ENCODE measurements around the gene SMCO2. TPM values are rescaled to one million over a fixed set of nuclear protein-coding genes. Genes with fewer than 3 reads are reported as not detected.

Gene SMCO2
- total RNA-seq, 1 donor from 2014 or later = not detected

- H3K36me3 ChIP-seq = no peaks in the 10 kb centered on the region
- H3K9me3 ChIP-seq = no peaks in the 10 kb centered on the region
- no peak overlapping the region for H3K4me3 ChIP-seq
- no peak for DNase-seq (ENCODE audit: low spot score in 2 of 2)
- H3K27ac ChIP-seq = peak overlapping the region in 1 of 2 donors; percentile 40
- intact Hi-C loops (cut with DNase I) = loop anchor here (2.0 to 5.0 kb wide), 3 partner anchors 208 to 278 kb away; no protein-coding TSS in a partner anchor
- peak; percentile 30 to 58 (median 57) for TF ChIP-seq CTCF (IDR thresholded peaks at IDR 0.05)
- no peaks in the 10 kb centered on the region for H3K4me1 ChIP-seq
- H3K27me3 ChIP-seq = no peaks in the 10 kb centered on the region
Measured at GRCh38 chr12:27424631-27425230, 21.8 kb upstream of the SMCO2 start.

- H3K4me3 ChIP-seq = no peak overlapping the region
- TF ChIP-seq CTCF (IDR thresholded peaks at IDR 0.05) = no peak
- no peak for DNase-seq (ENCODE audit: low spot score in 2 of 2)
- no peaks in the 10 kb centered on the region for H3K9me3 ChIP-seq
- H3K27me3 ChIP-seq = no peaks in the 10 kb centered on the region
- intact Hi-C loops (cut with DNase I) = loop anchor here (2.0 to 5.0 kb wide), 2 partner anchors 207 to 227 kb away; no protein-coding TSS in a partner anchor
- peak overlapping the region in 1 of 2 donors; percentile 40 for H3K27ac ChIP-seq
- no peaks in the 10 kb centered on the region for H3K4me1 ChIP-seq
- no peaks in the 10 kb centered on the region for H3K36me3 ChIP-seq
Measured at GRCh38 chr12:27425306-27425705, 21.2 kb upstream of the SMCO2 start.

- DNase-seq (ENCODE audit: low spot score in 2 of 2) = no peak
- no peaks in the 10 kb centered on the region for H3K9me3 ChIP-seq
- H3K27ac ChIP-seq = no peak overlapping the region
- intact Hi-C loops (cut with DNase I) = loop anchor here (5.0 kb wide), 1 partner anchor 205 kb away; no protein-coding TSS in a partner anchor
- no peak for TF ChIP-seq CTCF (IDR thresholded peaks at IDR 0.05)
- H3K27me3 ChIP-seq = no peaks in the 10 kb centered on the region
- no peaks in the 10 kb centered on the region for H3K4me1 ChIP-seq
- H3K4me3 ChIP-seq = no peak overlapping the region
- H3K36me3 ChIP-seq = no peaks in the 10 kb centered on the region
Measured at GRCh38 chr12:27426743-27427487, 19.6 kb upstream of the SMCO2 start.

GRCh38 chr12:27427824-27428223 is 18.7 kb upstream of the SMCO2 start:
- no peak for TF ChIP-seq CTCF (IDR thresholded peaks at IDR 0.05)
- intact Hi-C loops (cut with DNase I) = loop anchor here (5.0 kb wide), 1 partner anchor 204 kb away; no protein-coding TSS in a partner anchor

GRCh38 chr12:27428466-27428865 is 18.1 kb upstream of the SMCO2 start:
- intact Hi-C loops (cut with DNase I) = loop anchor here (5.0 kb wide), 1 partner anchor 204 kb away; no protein-coding TSS in a partner anchor
- H3K4me3 ChIP-seq = no peak overlapping the region

More at GRCh38 chr12:27427824-27428223, 18.7 kb upstream of the SMCO2 start:
- Histone ChIP-seq H3K4me1 (no peaks in the 10 kb centered on the region), H3K36me3 (no peaks in the 10 kb centered on the region), H3K27ac (no peak overlapping the region), H3K9me3 (no peaks in the 10 kb centered on the region), H3K27me3 (no peaks in the 10 kb centered on the region), H3K4me3 (no peak overlapping the region)
- DNase-seq (ENCODE audit: low spot score in 2 of 2) = no peak

More at GRCh38 chr12:27428466-27428865, 18.1 kb upstream of the SMCO2 start:
- no peaks in the 10 kb centered on the region for H3K27me3 ChIP-seq
- no peaks in the 10 kb centered on the region for H3K36me3 ChIP-seq
- H3K27ac ChIP-seq = no peak overlapping the region
- no peak for DNase-seq (ENCODE audit: low spot score in 2 of 2)
- H3K4me1 ChIP-seq = no peaks in the 10 kb centered on the region
- H3K9me3 ChIP-seq = no peaks in the 10 kb centered on the region
- no peak for TF ChIP-seq CTCF (IDR thresholded peaks at IDR 0.05)
